ENCODE measurements around the gene ZNRF3.

The ZNRF3 gene

GRCh38 chr22:28967163-28967665 lies 83.8 kb downstream of the ZNRF3 start:
- no peaks in the 10 kb centered on the region for H3K4me1 ChIP-seq (ENCODE audit: insufficient read depth, low read length)

GRCh38 chr22:28967969-28968368 lies 84.6 kb downstream of the ZNRF3 start:
- H3K36me3 ChIP-seq (ENCODE audit: insufficient read depth, low read length) = no peaks in the 10 kb centered on the region
- no peaks in the 10 kb centered on the region for H3K9me3 ChIP-seq (ENCODE audit: insufficient read depth, low read length, severe bottlenecking)
- H3K4me1 ChIP-seq (ENCODE audit: insufficient read depth, low read length) = no peaks in the 10 kb centered on the region
- TF ChIP-seq, protein P1, sequence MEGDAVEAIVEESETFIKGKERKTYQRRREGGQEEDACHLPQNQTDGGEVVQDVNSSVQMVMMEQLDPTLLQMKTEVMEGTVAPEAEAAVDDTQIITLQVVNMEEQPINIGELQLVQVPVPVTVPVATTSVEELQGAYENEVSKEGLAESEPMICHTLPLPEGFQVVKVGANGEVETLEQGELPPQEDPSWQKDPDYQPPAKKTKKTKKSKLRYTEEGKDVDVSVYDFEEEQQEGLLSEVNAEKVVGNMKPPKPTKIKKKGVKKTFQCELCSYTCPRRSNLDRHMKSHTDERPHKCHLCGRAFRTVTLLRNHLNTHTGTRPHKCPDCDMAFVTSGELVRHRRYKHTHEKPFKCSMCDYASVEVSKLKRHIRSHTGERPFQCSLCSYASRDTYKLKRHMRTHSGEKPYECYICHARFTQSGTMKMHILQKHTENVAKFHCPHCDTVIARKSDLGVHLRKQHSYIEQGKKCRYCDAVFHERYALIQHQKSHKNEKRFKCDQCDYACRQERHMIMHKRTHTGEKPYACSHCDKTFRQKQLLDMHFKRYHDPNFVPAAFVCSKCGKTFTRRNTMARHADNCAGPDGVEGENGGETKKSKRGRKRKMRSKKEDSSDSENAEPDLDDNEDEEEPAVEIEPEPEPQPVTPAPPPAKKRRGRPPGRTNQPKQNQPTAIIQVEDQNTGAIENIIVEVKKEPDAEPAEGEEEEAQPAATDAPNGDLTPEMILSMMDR (IDR thresholded peaks at IDR 0.05; ENCODE audit: borderline replicate concordance, extremely low read depth, low read length, poor library complexity, severe bottlenecking) = no peak
- no peak for TF ChIP-seq EZH2 (IDR thresholded peaks at IDR 0.05; ENCODE audit: borderline replicate concordance, low read depth, low read length, severe bottlenecking)
- no peak overlapping the region for H3K4me3 ChIP-seq (ENCODE audit: low read depth in 1 of 2, low read length in 2 of 2)
- H3K4me2 ChIP-seq (ENCODE audit: insufficient read depth, low read length) = no peak overlapping the region
- H4K20me1 ChIP-seq (ENCODE audit: insufficient read depth, low read length) = peaks cover 62% of the 10 kb centered on the region
- H3K9ac ChIP-seq (ENCODE audit: low read depth, low read length) = no peak overlapping the region
- DNase-seq (no peak), ATAC-seq (ENCODE audit: insufficient read depth, low read depth) (no peak)
- H3K27ac ChIP-seq (ENCODE audit: low read length) = no peak overlapping the region
- peaks cover 37% of the 10 kb centered on the region for H3K27me3 ChIP-seq (ENCODE audit: insufficient read depth, low read length, poor library complexity)
- no peak overlapping the region for H2AFZ ChIP-seq (ENCODE audit: low read depth, low read length)
- H3K79me2 ChIP-seq (ENCODE audit: insufficient read depth, low read length) = no peaks in the 10 kb centered on the region

More at GRCh38 chr22:28967163-28967665, 83.8 kb downstream of the ZNRF3 start:
- no peak overlapping the region for H3K4me3 ChIP-seq (ENCODE audit: low read depth in 1 of 2, low read length in 2 of 2)
- H3K9me3 ChIP-seq (ENCODE audit: insufficient read depth, low read length, severe bottlenecking) = no peaks in the 10 kb centered on the region
- DNase-seq (no peak), ATAC-seq (ENCODE audit: insufficient read depth, low read depth) (no peak)
- no peak overlapping the region for H3K4me2 ChIP-seq (ENCODE audit: insufficient read depth, low read length)
- H3K79me2 ChIP-seq (ENCODE audit: insufficient read depth, low read length) = no peaks in the 10 kb centered on the region
- no peak overlapping the region for H3K9ac ChIP-seq (ENCODE audit: low read depth, low read length)
- H3K36me3 ChIP-seq (ENCODE audit: insufficient read depth, low read length) = no peaks in the 10 kb centered on the region
- TF ChIP-seq, protein P1 (IDR thresholded peaks at IDR 0.05; ENCODE audit: borderline replicate concordance, extremely low read depth, low read length, poor library complexity, severe bottlenecking) = no peak
- no peak for TF ChIP-seq EZH2 (IDR thresholded peaks at IDR 0.05; ENCODE audit: borderline replicate concordance, low read depth, low read length, severe bottlenecking)
- H2AFZ ChIP-seq (ENCODE audit: low read depth, low read length) = no peak overlapping the region
- H3K27ac ChIP-seq (ENCODE audit: low read length) = no peak overlapping the region
- peaks cover 45% of the 10 kb centered on the region for H3K27me3 ChIP-seq (ENCODE audit: insufficient read depth, low read length, poor library complexity)
- peaks cover 65% of the 10 kb centered on the region for H4K20me1 ChIP-seq (ENCODE audit: insufficient read depth, low read length)

- H4K20me1 ChIP-seq (ENCODE audit: insufficient read depth, low read length) = peaks cover 51% of the 10 kb centered on the region
- no peak overlapping the region for H3K4me2 ChIP-seq (ENCODE audit: insufficient read depth, low read length)
- H3K4me1 ChIP-seq (ENCODE audit: insufficient read depth, low read length) = no peaks in the 10 kb centered on the region
- ATAC-seq (ENCODE audit: insufficient read depth, low read depth) (no peak), DNase-seq (no peak)
- no peaks in the 10 kb centered on the region for H3K79me2 ChIP-seq (ENCODE audit: insufficient read depth, low read length)
- no peaks in the 10 kb centered on the region for H3K36me3 ChIP-seq (ENCODE audit: insufficient read depth, low read length)
- no peak overlapping the region for H3K9ac ChIP-seq (ENCODE audit: low read depth, low read length)
- H3K27me3 ChIP-seq (ENCODE audit: insufficient read depth, low read length, poor library complexity) = peaks cover 31% of the 10 kb centered on the region
- H2AFZ ChIP-seq (ENCODE audit: low read depth, low read length) = no peak overlapping the region
- no peak overlapping the region for H3K4me3 ChIP-seq (ENCODE audit: low read depth in 1 of 2, low read length in 2 of 2)
- no peak for TF ChIP-seq EZH2 (IDR thresholded peaks at IDR 0.05; ENCODE audit: borderline replicate concordance, low read depth, low read length, severe bottlenecking)
- TF ChIP-seq, protein P1 (IDR thresholded peaks at IDR 0.05; ENCODE audit: borderline replicate concordance, extremely low read depth, low read length, poor library complexity, severe bottlenecking) = no peak
- H3K27ac ChIP-seq (ENCODE audit: low read length) = no peak overlapping the region
- no peaks in the 10 kb centered on the region for H3K9me3 ChIP-seq (ENCODE audit: insufficient read depth, low read length, severe bottlenecking)
Measured at GRCh38 chr22:28969401-28970168, 86.2 kb downstream of the ZNRF3 start.
